ENCODE measurements around the gene ZNF362.

ZNF362 gene

GRCh38 chr1:33323663-33324477 lies 67.6 kb downstream of the ZNF362 start:
- peaks cover 17 to 73% of the 10 kb centered on the region in 2 experiments for H3K36me3 ChIP-seq (ENCODE audit: control insufficient read depth in 2 of 2, insufficient read depth in 1 of 2, low read length in 2 of 2)
- H3K9me3 ChIP-seq (ENCODE audit: control insufficient read depth, insufficient read depth, low read depth, low read length): no peaks in the 10 kb centered on the region
- TF ChIP-seq INSM2 (tag by site-specific recombination; IDR thresholded peaks at IDR 0.05): no peak
- peak; percentile 65 for TF ChIP-seq EGR2 (tag by site-specific recombination; IDR thresholded peaks at IDR 0.05; ENCODE audit: low read depth)
- TF ChIP-seq ZNF335 (tag by site-specific recombination; conservative IDR thresholded peaks at IDR 0.05): no peak
- peak; percentile 50 for TF ChIP-seq ZFHX2 (tag by site-specific recombination; conservative IDR thresholded peaks at IDR 0.05)
- TF ChIP-seq ZBTB8A (tag by site-specific recombination; IDR thresholded peaks at IDR 0.05): no peak
- TF ChIP-seq HIC1 (tag by site-specific recombination; IDR thresholded peaks at IDR 0.05): no peak
- no peak for TF ChIP-seq ZNF2 (tag by site-specific recombination; IDR thresholded peaks at IDR 0.05)
- no peak for TF ChIP-seq PBX3 (CRISPR knock-in tag; IDR thresholded peaks at IDR 0.05)
- no peak for TF ChIP-seq ZNF610 (tag by site-specific recombination; IDR thresholded peaks at IDR 0.05; ENCODE audit: borderline replicate concordance)
- TF ChIP-seq KLF17 (tag by site-specific recombination; IDR thresholded peaks at IDR 0.05): no peak
- ChIA-PET CTCF (no interaction called here), POLR2A (no interaction called here)
- no peak overlapping the region for H3K27ac ChIP-seq (ENCODE audit: extremely low read depth, low read depth, low read length)
- no peak overlapping the region for H3K4me3 ChIP-seq (ENCODE audit: low read depth, low read length)
- no peaks in the 10 kb centered on the region for H3K4me1 ChIP-seq (ENCODE audit: control insufficient read depth, insufficient read depth, low read length)

GRCh38 chr1:33324677-33325575 lies 68.6 kb downstream of the ZNF362 start:
- Histone ChIP-seq H3K4me3 (ENCODE audit: low read depth, low read length) (no peak overlapping the region), H3K36me3 (ENCODE audit: control insufficient read depth in 2 of 2, insufficient read depth in 1 of 2, low read length in 2 of 2) (peaks cover 18 to 84% of the 10 kb centered on the region in 2 experiments), H3K9me3 (ENCODE audit: control insufficient read depth, insufficient read depth, low read depth, low read length) (no peaks in the 10 kb centered on the region), H3K27ac (ENCODE audit: extremely low read depth, low read depth, low read length) (no peak overlapping the region), H3K4me1 (ENCODE audit: control insufficient read depth, insufficient read depth, low read length) (no peaks in the 10 kb centered on the region)
- CTCF ChIA-PET: interaction anchor here (0.6 kb wide), 1 partner anchor 131 kb away, joined by 3 read pairs; no protein-coding TSS in a partner anchor
- POLR2A ChIA-PET: no interaction called here
- TF ChIP-seq ZNF843 (tag by site-specific recombination; IDR thresholded peaks at IDR 0.05) (no peak), ZIC2 (tag by site-specific recombination; IDR thresholded peaks at IDR 0.05) (peak; percentile 40; the same call in 1 of the 2 replicates)

- H3K4me3 ChIP-seq (ENCODE audit: low read depth, low read length): no peak overlapping the region
- peaks cover 18 to 94% of the 10 kb centered on the region in 2 experiments for H3K36me3 ChIP-seq (ENCODE audit: control insufficient read depth in 2 of 2, insufficient read depth in 1 of 2, low read length in 2 of 2)
- H3K27ac ChIP-seq (ENCODE audit: extremely low read depth, low read depth, low read length): no peak overlapping the region
- POLR2A ChIA-PET: no interaction called here
- H3K9me3 ChIP-seq (ENCODE audit: control insufficient read depth, insufficient read depth, low read depth, low read length): no peaks in the 10 kb centered on the region
- no peaks in the 10 kb centered on the region for H3K4me1 ChIP-seq (ENCODE audit: control insufficient read depth, insufficient read depth, low read length)
- CTCF ChIA-PET: interaction anchor here (1.3 kb wide), 1 partner anchor 31 kb away, joined by 3 read pairs; no protein-coding TSS in a partner anchor
- TF ChIP-seq ZNF664 (tag by site-specific recombination; IDR thresholded peaks at IDR 0.05): no peak
- TF ChIP-seq ZNF155 (tag by site-specific recombination; IDR thresholded peaks at IDR 0.05): no peak
- TF ChIP-seq ZNF37A (tag by site-specific recombination; IDR thresholded peaks at IDR 0.05): no peak
- TF ChIP-seq INSM2 (tag by site-specific recombination; IDR thresholded peaks at IDR 0.05): no peak
- no peak for TF ChIP-seq OSR2 (tag by site-specific recombination; IDR thresholded peaks at IDR 0.05)
- no peak for TF ChIP-seq ZNF239 (tag by site-specific recombination; IDR thresholded peaks at IDR 0.05)
- TF ChIP-seq ZNF114 (tag by site-specific recombination; IDR thresholded peaks at IDR 0.05): no peak
- no peak for TF ChIP-seq ZFP3 (tag by site-specific recombination; IDR thresholded peaks at IDR 0.05; ENCODE audit: low read depth)
- TF ChIP-seq SCRT1 (tag by site-specific recombination; IDR thresholded peaks at IDR 0.05; ENCODE audit: borderline replicate concordance): no peak
- TF ChIP-seq KLF7 (tag by site-specific recombination; IDR thresholded peaks at IDR 0.05; ENCODE audit: borderline replicate concordance): no peak
Observed at GRCh38 chr1:33326785-33327184, 70.5 kb downstream of the ZNF362 start.

Measured in HEK293 (cell line).